H1 (cell line): ENCODE results near the gene NAPG. TPM values are rescaled to one million over a fixed set of nuclear protein-coding genes. Genes with fewer than 3 reads are reported as not detected.
"Not testable (repeated sequence)": the region's sequence is repeated elsewhere in the genome, so short reads cannot be mapped to it uniquely, and the experiment has no call there.

Source experiments
- CTCF ChIA-PET: fragments of 300-600 bp; sonication (Branson Sonifier 250); formaldehyde crosslinking; loops from one replicate; lab custom pipeline; 2021; ENCODE audit not compliant: partially characterized antibody; lab: Charles Lee
- POLR2A ChIA-PET: fragments of 300-600 bp; sonication (Branson Sonifier 250); formaldehyde crosslinking; loops from one replicate; lab custom pipeline; 2021; ENCODE audit warnings: inconsistent platforms; ENCODE audit not compliant: partially characterized antibody; lab: Charles Lee
- DNase-seq, 2 experiments: peaks; one replicate each; pipeline versions ENCODE4 v3.0.0 to v3.0.0-alpha.2; 2010 to 2022; ENCODE audit warnings: low spot score in 2 of 2, low read depth in 1 of 2, mixed read lengths in 1 of 2
- FAIRE-seq: peaks from 2 replicates; lab custom pipeline; 2011; peaks lifted over from hg19 to GRCh38; lab: Jason Lieb, UNC
- H2AFZ ChIP-seq: 2 replicates; pipeline ENCODE4 v1.8.1; 2012; ENCODE audit warnings: low read length, inconsistent platforms
- H2AK5ac ChIP-seq: 2 replicates; pipeline ENCODE4 v1.6.1; 2013; ENCODE audit warnings: low read depth, low read length
- H2BK120ac ChIP-seq: replicated peaks from 2 replicates; pipeline ENCODE3; 2013; ENCODE audit warnings: low read depth, low read length, inconsistent platforms
- H2BK12ac ChIP-seq: 2 replicates; pipeline ENCODE4 v1.6.1; 2013; ENCODE audit warnings: low read depth, low read length
- H2BK15ac ChIP-seq: 2 replicates; pipeline ENCODE4 v1.6.1; 2013; ENCODE audit warnings: low read length
- H2BK20ac ChIP-seq: 2 replicates; pipeline ENCODE4 v1.6.1; 2013; ENCODE audit warnings: low read length
- H2BK5ac ChIP-seq: 2 replicates; pipeline ENCODE4 v1.6.1; 2013; ENCODE audit warnings: low read depth, low read length
- H3K14ac ChIP-seq: 2 replicates; pipeline ENCODE4 v1.6.1; 2013; ENCODE audit warnings: inconsistent platforms; ENCODE audit not compliant: insufficient read length
- H3K18ac ChIP-seq: 2 replicates; pipeline ENCODE4 v1.6.1; 2013; ENCODE audit warnings: low read length; ENCODE audit errors: extremely low read depth
- H3K23ac ChIP-seq: 2 replicates; pipeline ENCODE4 v1.6.1; 2013; ENCODE audit warnings: inconsistent platforms; ENCODE audit not compliant: insufficient read length
- H3K23me2 ChIP-seq: 2 replicates; pipeline ENCODE4 v1.6.1; 2013; ENCODE audit warnings: low read depth, low read length
- H3K27ac ChIP-seq: 2 replicates; pipeline ENCODE4 v1.6.1; 2011; ENCODE audit warnings: low read depth, low read length, inconsistent platforms
- H3K27me3 ChIP-seq, 4 experiments: replicated peaks in 1 of 4; 1 replicate in 1 of 4; 2 replicates in 3 of 4; pipeline versions ENCODE4 v1.6.1 to v1.8.1; 2011 to 2013; ENCODE audit warnings: low read length in 3 of 4, mild to moderate bottlenecking in 3 of 4, inconsistent platforms in 2 of 4, mixed read lengths in 2 of 4, moderate library complexity in 1 of 4; ENCODE audit not compliant: control insufficient read depth in 3 of 4, insufficient read depth in 3 of 4; ENCODE audit errors: extremely low read depth in 1 of 4
- H3K36me3 ChIP-seq, 4 experiments: 2 replicates each; pipeline versions ENCODE4 v1.6.1 to v1.8.1; 2011 to 2013; ENCODE audit warnings: mild to moderate bottlenecking in 4 of 4, low read length in 3 of 4, moderate library complexity in 2 of 4, control low read depth in 1 of 4, inconsistent platforms in 1 of 4; ENCODE audit not compliant: insufficient read depth in 4 of 4, control insufficient read depth in 2 of 4
- H3K4ac ChIP-seq: replicated peaks from 2 replicates; pipeline ENCODE3; 2013; ENCODE audit warnings: low read length, low read depth, mixed read lengths, inconsistent platforms; ENCODE audit not compliant: insufficient read length
- H3K4me1 ChIP-seq, 4 experiments: replicated peaks in 1 of 4; 1 replicate in 1 of 4; 2 replicates in 3 of 4; pipeline versions ENCODE4 v1.6.1 to v1.8.1; 2011 to 2013; ENCODE audit warnings: low read length in 3 of 4, inconsistent platforms in 2 of 4, mixed read lengths in 1 of 4; ENCODE audit not compliant: insufficient read depth in 4 of 4, control insufficient read depth in 3 of 4
- H3K4me2 ChIP-seq, 2 experiments: 2 replicates each; pipeline versions ENCODE4 v1.6.1 to v1.8.1; 2011 to 2013; ENCODE audit warnings: low read depth in 2 of 2, low read length in 2 of 2, control low read depth in 1 of 2, inconsistent platforms in 1 of 2, mild to moderate bottlenecking in 1 of 2; ENCODE audit not compliant: insufficient read depth in 1 of 2
- H3K4me3 ChIP-seq, 4 experiments: fragments of 200-600, 300-600 bp in 1 of 4; sonication (generic), shearing (Covaris generic), sonication (Bioruptor Twin) in 1 of 4; 2 replicates each; pipeline versions ENCODE4 v1.5.1 to v1.8.1; 2011 to 2016; ENCODE audit warnings: low read length in 4 of 4, low read depth in 3 of 4, control low read depth in 2 of 4, inconsistent platforms in 2 of 4, mild to moderate bottlenecking in 2 of 4, mixed read lengths in 1 of 4, moderate library complexity in 1 of 4; ENCODE audit not compliant: insufficient read depth in 2 of 4; ENCODE audit errors: extremely low read depth in 1 of 4
- H3K56ac ChIP-seq: replicated peaks from 2 replicates; pipeline ENCODE3; 2013; ENCODE audit warnings: low read depth, mild to moderate bottlenecking, mixed read lengths, low read length, inconsistent platforms; ENCODE audit not compliant: insufficient read length
- H3K79me1 ChIP-seq: 2 replicates; pipeline ENCODE4 v1.6.1; 2013; ENCODE audit warnings: low read depth, low read length, control low read depth
- H3K79me2 ChIP-seq, 2 experiments: 2 replicates each; pipeline versions ENCODE4 v1.6.1 to v1.8.1; 2012 to 2013; ENCODE audit warnings: low read length in 2 of 2, mild to moderate bottlenecking in 2 of 2, inconsistent platforms in 1 of 2; ENCODE audit not compliant: insufficient read depth in 2 of 2, control insufficient read depth in 1 of 2
- H3K9ac ChIP-seq, 4 experiments: replicated peaks in 1 of 4; 1 replicate in 1 of 4; 2 replicates in 3 of 4; pipeline versions ENCODE4 v1.6.1 to v1.8.1; 2011 to 2013; ENCODE audit warnings: low read depth in 3 of 4, low read length in 3 of 4, control low read depth in 2 of 4, mild to moderate bottlenecking in 2 of 4, moderate library complexity in 2 of 4, inconsistent platforms in 1 of 4; ENCODE audit errors: extremely low read depth in 1 of 4
- H3K9me3 ChIP-seq, 2 experiments: 2 replicates each; pipeline versions ENCODE4 v1.6.1 to v1.8.1; 2012 to 2013; ENCODE audit warnings: mild to moderate bottlenecking in 2 of 2, moderate library complexity in 2 of 2, control low read depth in 1 of 2, inconsistent platforms in 1 of 2, low read depth in 1 of 2, low read length in 1 of 2, mixed read lengths in 1 of 2; ENCODE audit not compliant: insufficient read depth in 2 of 2
- H4K20me1 ChIP-seq, 2 experiments: replicated peaks in 1 of 2; 2 replicates each; pipeline versions ENCODE3 to v1.8.1; 2011 to 2013; ENCODE audit warnings: inconsistent platforms in 2 of 2, low read length in 2 of 2, mild to moderate bottlenecking in 1 of 2; ENCODE audit not compliant: insufficient read depth in 2 of 2, control insufficient read depth in 1 of 2
- H4K5ac ChIP-seq: 2 replicates; pipeline ENCODE4 v1.6.1; 2013; ENCODE audit warnings: low read length, low read depth, mixed read lengths, inconsistent platforms; ENCODE audit not compliant: insufficient read length
- H4K8ac ChIP-seq: 2 replicates; pipeline ENCODE4 v1.8.0; 2013; ENCODE audit warnings: mild to moderate bottlenecking, moderate library complexity, low read length, inconsistent platforms; ENCODE audit not compliant: insufficient read depth; ENCODE audit errors: extremely low read depth
- H4K91ac ChIP-seq: replicated peaks from 2 replicates; pipeline ENCODE3; 2013; ENCODE audit warnings: low read length, mixed read lengths, inconsistent platforms; ENCODE audit not compliant: insufficient read length
- NANOG ChIP-seq: IDR thresholded peaks from 2 replicates; pipeline ENCODE4 v1.6.1; 2011; ENCODE audit warnings: low read length, low read depth, mild to moderate bottlenecking, inconsistent platforms; ENCODE audit not compliant: insufficient read depth, poor library complexity, severe bottlenecking
- RFX5 ChIP-seq: IDR thresholded peaks from 2 replicates; pipeline ENCODE4 v1.6.1; 2011; ENCODE audit warnings: low read depth, low read length, improper control_type of control experiment, borderline replicate concordance
- TAF1 ChIP-seq: IDR thresholded peaks from 2 replicates; pipeline ENCODE4 v1.6.1; 2011; ENCODE audit warnings: mild to moderate bottlenecking, low read depth, low read length
- WGBS, 2 experiments: shearing (Covaris generic) in 1 of 2; methylation state at CpG; one replicate each; pipeline versions ENCODE4 v1.1.6 to v1.1.7; 2013 to 2015; ENCODE audit warnings: low lambda C conversion rate in 2 of 2, mixed read lengths in 2 of 2, inconsistent platforms in 1 of 2, low coverage in 1 of 2, missing lambda C conversion rate in 1 of 2; ENCODE audit not compliant: insufficient replicate concordance in 2 of 2, insufficient coverage in 1 of 2, insufficient read length in 1 of 2; ENCODE audit errors: extremely low coverage in 1 of 2, missing lambda C conversion rate in 1 of 2; 5-methylcytosine and 5-hydroxymethylcytosine counted together
- polyA plus RNA-seq, 7 experiments: library from polyadenylated mRNA; depleted of rRNA in 3 of 7; stranded (reverse) in 5 of 7; unstranded in 2 of 7; fragments of >200 nt in 5 of 7; fragments of 200-250 nt in 2 of 7; gene quantifications; 1 replicate in 5 of 7; 2 replicates in 1 of 7; 4 replicates in 1 of 7; pipeline versions ENCODE4 v1.2.1 to v1.2.3, GENCODE V29; 2011 to 2013; ENCODE audit warnings: missing spikeins in 2 of 7, mixed read lengths in 2 of 7
- total RNA-seq: library from RNA; stranded (reverse); fragmentation: NEBNext Ultra II Directional; extraction: Animal tissue kit (Norgen Biotek cat#: 25700); gene quantifications from 2 replicates; pipeline ENCODE4 v1.2.1, GENCODE V29; 2021
- TF ChIP-seq, protein P1 (sequence below): IDR thresholded peaks from 2 replicates; pipeline ENCODE4 v1.6.1; 2012; ENCODE audit warnings: inconsistent platforms

Gene NAPG
- total and polyA plus RNA-seq, 2 of the 8 experiments (the other 6 are each of a cell fraction or from before 2014, with no cell fraction given) = 8.0 to 23.5 TPM

DNA sequence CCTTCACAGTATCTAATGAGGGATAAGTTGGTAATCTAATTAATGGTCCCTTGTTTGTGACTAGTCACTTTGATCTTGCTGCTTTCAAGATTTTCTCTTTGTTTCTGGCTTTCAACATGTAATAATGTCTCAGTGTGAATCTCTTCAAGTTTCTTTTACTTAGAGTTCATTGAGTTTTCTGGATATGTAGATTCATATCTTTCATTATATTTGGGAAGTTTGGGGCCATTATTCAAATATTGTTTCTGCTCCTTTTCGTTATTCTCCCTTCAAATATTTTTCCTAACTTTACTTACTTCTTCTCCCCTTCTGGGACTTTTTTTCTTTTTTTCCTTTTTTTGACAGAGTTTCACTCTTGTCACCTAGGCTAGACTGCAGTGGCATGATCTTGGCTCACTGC, 21.1 kb upstream of the NAPG start (continued):
- TF ChIP-seq TAF1 (no peak), RFX5 (no peak), NANOG (no peak)
- TF ChIP-seq, protein P1, sequence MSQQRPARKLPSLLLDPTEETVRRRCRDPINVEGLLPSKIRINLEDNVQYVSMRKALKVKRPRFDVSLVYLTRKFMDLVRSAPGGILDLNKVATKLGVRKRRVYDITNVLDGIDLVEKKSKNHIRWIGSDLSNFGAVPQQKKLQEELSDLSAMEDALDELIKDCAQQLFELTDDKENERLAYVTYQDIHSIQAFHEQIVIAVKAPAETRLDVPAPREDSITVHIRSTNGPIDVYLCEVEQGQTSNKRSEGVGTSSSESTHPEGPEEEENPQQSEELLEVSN = no peak

- H3K79me2 ChIP-seq, H4K91ac ChIP-seq, H3K23me2 ChIP-seq, H3K79me1 ChIP-seq, H2BK12ac ChIP-seq, H3K27me3 ChIP-seq, H3K4me2 ChIP-seq, H3K4me1 ChIP-seq, H2BK120ac ChIP-seq, H3K23ac ChIP-seq, H2BK20ac ChIP-seq, CTCF ChIA-PET, H3K18ac ChIP-seq, H2AK5ac ChIP-seq, H3K4ac ChIP-seq, H3K4me3 ChIP-seq, H4K8ac ChIP-seq, H3K9ac ChIP-seq, H4K5ac ChIP-seq, H3K56ac ChIP-seq, H3K36me3 ChIP-seq, H3K27ac ChIP-seq, H4K20me1 ChIP-seq, H2BK5ac ChIP-seq, H3K14ac ChIP-seq, POLR2A ChIA-PET, DNase-seq, FAIRE-seq, H2BK15ac ChIP-seq, H2AFZ ChIP-seq: not testable (repeated sequence)
- WGBS, 2 experiments = 87% methylated on average over 8 of the region's 19 CpGs; no CpG with 5 or more reads in 1 of the 2 experiments
- peaks cover 15 to 27% of the 10 kb centered on the region in 2 experiments for H3K9me3 ChIP-seq
These were observed 19.9 kb upstream of the NAPG start for GRCh38 chr18:10505892-10506291.
